Measurements from ENCODE around the gene PODXL2. TPM values are rescaled to one million over a fixed set of nuclear protein-coding genes. Genes with fewer than 3 reads are reported as not detected.

Gene PODXL2
- total RNA-seq, 4 donors from 2014 or later = 1.5 to 3.2 (median 2.0) TPM

- ATAC-seq (peak in 1 of 2 donors; percentile 25), DNase-seq (no peak)
- Histone ChIP-seq H3K4me1 (peaks cover 5 to 8% of the 10 kb centered on the region in 2 donors), H3K27me3 (no peaks in the 10 kb centered on the region), H3K4me3 (peak overlapping the region; percentile 41 to 67 (median 54)), H3K9me3 (no peaks in the 10 kb centered on the region), H3K27ac (no peak overlapping the region), H3K36me3 (no peaks in the 10 kb centered on the region)
- intact Hi-C loops (cut with DNase I; ENCODE audit: low total_unique reads) = loop anchor here (1.0 kb wide), 1 partner anchor 39 kb away; the partner anchor contains the start of gene TPRA1
- in situ Hi-C loops (cut with MboI; ENCODE audit: low sequenced_read_pairs in 4 of 4) = no loop called here
- TF ChIP-seq POLR2A (IDR thresholded peaks at IDR 0.05) = no peak
- TF ChIP-seq, protein P1, sequence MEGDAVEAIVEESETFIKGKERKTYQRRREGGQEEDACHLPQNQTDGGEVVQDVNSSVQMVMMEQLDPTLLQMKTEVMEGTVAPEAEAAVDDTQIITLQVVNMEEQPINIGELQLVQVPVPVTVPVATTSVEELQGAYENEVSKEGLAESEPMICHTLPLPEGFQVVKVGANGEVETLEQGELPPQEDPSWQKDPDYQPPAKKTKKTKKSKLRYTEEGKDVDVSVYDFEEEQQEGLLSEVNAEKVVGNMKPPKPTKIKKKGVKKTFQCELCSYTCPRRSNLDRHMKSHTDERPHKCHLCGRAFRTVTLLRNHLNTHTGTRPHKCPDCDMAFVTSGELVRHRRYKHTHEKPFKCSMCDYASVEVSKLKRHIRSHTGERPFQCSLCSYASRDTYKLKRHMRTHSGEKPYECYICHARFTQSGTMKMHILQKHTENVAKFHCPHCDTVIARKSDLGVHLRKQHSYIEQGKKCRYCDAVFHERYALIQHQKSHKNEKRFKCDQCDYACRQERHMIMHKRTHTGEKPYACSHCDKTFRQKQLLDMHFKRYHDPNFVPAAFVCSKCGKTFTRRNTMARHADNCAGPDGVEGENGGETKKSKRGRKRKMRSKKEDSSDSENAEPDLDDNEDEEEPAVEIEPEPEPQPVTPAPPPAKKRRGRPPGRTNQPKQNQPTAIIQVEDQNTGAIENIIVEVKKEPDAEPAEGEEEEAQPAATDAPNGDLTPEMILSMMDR (IDR thresholded peaks at IDR 0.05 in 4 of 5, conservative IDR thresholded peaks at IDR 0.05 in 1 of 5) = no peak
Observed at GRCh38 chr3:127629467-127630403, 750 bp downstream of the PODXL2 start.

GRCh38 chr3:127630811-127631714 lies 2.1 kb downstream of the PODXL2 start:
- in situ Hi-C loops (cut with MboI; ENCODE audit: low sequenced_read_pairs in 4 of 4) (no loop called here), intact Hi-C loops (cut with DNase I; ENCODE audit: low total_unique reads) (no loop called here)
- Histone ChIP-seq H3K36me3 (no peaks in the 10 kb centered on the region), H3K4me1 (peaks cover 5 to 8% of the 10 kb centered on the region in 2 donors), H3K9me3 (no peaks in the 10 kb centered on the region), H3K27me3 (no peaks in the 10 kb centered on the region), H3K4me3 (no peak overlapping the region), H3K27ac (no peak overlapping the region)
- DNase-seq (no peak), ATAC-seq (no peak)
- TF ChIP-seq, protein P1 (IDR thresholded peaks at IDR 0.05 in 4 of 5, conservative IDR thresholded peaks at IDR 0.05 in 1 of 5) = no peak
- TF ChIP-seq POLR2A (IDR thresholded peaks at IDR 0.05) = no peak

- ATAC-seq = no peak
- TF ChIP-seq, protein P1 (IDR thresholded peaks at IDR 0.05 in 4 of 5, conservative IDR thresholded peaks at IDR 0.05 in 1 of 5) = no peak
- no peak for TF ChIP-seq POLR2A (IDR thresholded peaks at IDR 0.05)
- Histone ChIP-seq H3K36me3 (no peaks in the 10 kb centered on the region), H3K27me3 (no peaks in the 10 kb centered on the region), H3K4me3 (no peak overlapping the region), H3K4me1 (peaks cover 5 to 8% of the 10 kb centered on the region in 2 donors), H3K27ac (no peak overlapping the region), H3K9me3 (no peaks in the 10 kb centered on the region)
- no peak for DNase-seq
- intact Hi-C loops (cut with DNase I; ENCODE audit: low total_unique reads) = no loop called here
- in situ Hi-C loops (cut with MboI; ENCODE audit: low sequenced_read_pairs in 4 of 4) = no loop called here
Observed at GRCh38 chr3:127632035-127632820, 3.2 kb downstream of the PODXL2 start.

- Histone ChIP-seq H3K4me3 (no peak overlapping the region), H3K4me1 (peaks cover 3 to 4% of the 10 kb centered on the region in 2 donors), H3K36me3 (no peaks in the 10 kb centered on the region), H3K27me3 (no peaks in the 10 kb centered on the region), H3K27ac (no peak overlapping the region), H3K9me3 (no peaks in the 10 kb centered on the region)
- ATAC-seq (no peak), DNase-seq (no peak)
- TF ChIP-seq POLR2A (IDR thresholded peaks at IDR 0.05) = no peak
- TF ChIP-seq, protein P1 (IDR thresholded peaks at IDR 0.05 in 4 of 5, conservative IDR thresholded peaks at IDR 0.05 in 1 of 5) = no peak
- in situ Hi-C loops (cut with MboI; ENCODE audit: low sequenced_read_pairs in 4 of 4) = no loop called here
- intact Hi-C loops (cut with DNase I; ENCODE audit: low total_unique reads) = no loop called here
Observed at GRCh38 chr3:127634653-127635052, 5.7 kb downstream of the PODXL2 start.

All from gastrocnemius medialis (tissue), 4 donors.